HepG2 (cell line): ENCODE results near the gene TCF12. TPM values are rescaled to one million over a fixed set of nuclear protein-coding genes. Genes with fewer than 3 reads are reported as not detected.

ENCODE experiments used
- ATAC-seq: fragments of 200-7000 bp; cut with Tn5 transposase; 3 replicates; pipeline ENCODE4 v1.9.1; 2020; ENCODE audit warnings: mild to moderate bottlenecking, moderate library complexity
- BruUV-seq: library from RNA; stranded (reverse); fragments of 400-500 nt; replicated peaks from 2 replicates; lab custom pipeline; 2021; lab: Mats Ljungman, UMichigan
- CTCF ChIA-PET: fragments of 300-600 bp; formaldehyde crosslinking; extraction: SDS; loops from one replicate; lab custom pipeline; 2021; ENCODE audit warnings: low total read pairs, inconsistent platforms, low intra/inter-chr PET ratio; lab: Yijun Ruan, JAX
- POLR2A ChIA-PET: fragments of 350-600 bp; sonication (Branson Sonifier 250); formaldehyde crosslinking; loops from one replicate; lab custom pipeline; 2020; ENCODE audit warnings: antibody characterized with exemption, inconsistent platforms; lab: Yijun Ruan, JAX
- DNase-seq: peaks from one replicate; pipeline ENCODE4 v3.0.0-alpha.2; 2015; ENCODE audit warnings: low spot score
- FAIRE-seq: peaks from 3 replicates; lab custom pipeline; 2011; peaks lifted over from hg19 to GRCh38; lab: Jason Lieb, UNC
- H2AFZ ChIP-seq: one replicate; pipeline ENCODE4 v1.6.1; 2011; ENCODE audit warnings: low read length, inconsistent platforms
- H3K27ac ChIP-seq: fragments of 300-600 bp; 3 replicates; pipeline ENCODE4 v1.8.0; 2011; ENCODE audit warnings: mixed run types, mild to moderate bottlenecking, mixed read lengths, low read length, inconsistent platforms; ENCODE audit not compliant: insufficient read depth; ENCODE audit errors: extremely low read length
- H3K27me3 ChIP-seq, 2 experiments: fragments of 200-600 bp in 1 of 2; 2 replicates in 1 of 2; 3 replicates in 1 of 2; pipeline versions ENCODE4 v1.6.0 to v1.8.0; 2011; ENCODE audit warnings: low read length in 2 of 2, mild to moderate bottlenecking in 2 of 2, moderate library complexity in 2 of 2, inconsistent platforms in 1 of 2; ENCODE audit not compliant: insufficient read depth in 2 of 2, control insufficient read depth in 1 of 2
- H3K36me3 ChIP-seq, 2 experiments: fragments of 200-600 bp in 1 of 2; replicated peaks in 1 of 2; 2 replicates in 1 of 2; 3 replicates in 1 of 2; pipeline versions ENCODE4 v1.5.1 to v1.8.0; 2011; ENCODE audit warnings: low read length in 2 of 2, inconsistent platforms in 1 of 2; ENCODE audit not compliant: insufficient read depth in 2 of 2, control insufficient read depth in 1 of 2
- H3K4me1 ChIP-seq: 2 replicates; pipeline ENCODE4 v1.5.1; 2012; ENCODE audit warnings: low read length, inconsistent platforms; ENCODE audit not compliant: insufficient read depth
- H3K4me2 ChIP-seq: 2 replicates; pipeline ENCODE4 v1.6.0; 2011; ENCODE audit warnings: low read depth, low read length, inconsistent platforms
- H3K4me3 ChIP-seq, 3 experiments: fragments of 200-600 bp in 1 of 3; sonication (generic), shearing (Covaris generic) in 1 of 3; replicated peaks in 1 of 3; 2 replicates each; pipeline ENCODE4 v1.5.1; 2011 to 2016; ENCODE audit warnings: low read length in 3 of 3, inconsistent platforms in 2 of 3, low read depth in 2 of 3, mild to moderate bottlenecking in 2 of 3, control low read depth in 1 of 3, mixed read lengths in 1 of 3; ENCODE audit not compliant: insufficient read depth in 1 of 3
- H3K79me2 ChIP-seq: one replicate; pipeline ENCODE4 v1.6.1; 2011; ENCODE audit warnings: low read length, inconsistent platforms; ENCODE audit not compliant: insufficient read depth
- H3K9ac ChIP-seq: 2 replicates; pipeline ENCODE4 v1.6.0; 2011; ENCODE audit warnings: mild to moderate bottlenecking, low read depth, low read length, inconsistent platforms; ENCODE audit not compliant: insufficient read depth
- H3K9me3 ChIP-seq: 2 replicates; pipeline ENCODE4 v1.5.1; 2012; ENCODE audit warnings: mild to moderate bottlenecking, low read length
- H4K20me1 ChIP-seq: 2 replicates; pipeline ENCODE4 v1.6.0; 2011; ENCODE audit warnings: inconsistent platforms, mild to moderate bottlenecking, low read length, moderate library complexity; ENCODE audit not compliant: insufficient read depth
- CEBPG ChIP-seq: IDR thresholded peaks from 2 replicates; pipeline ENCODE4 v1.6.1; 2016
- ETS1 ChIP-seq: sonication (generic); formaldehyde crosslinking; IDR thresholded peaks from 2 replicates; pipeline ENCODE4 v1.4.0; 2020; ENCODE audit warnings: missing genetic modification reagents
- FOXK2 ChIP-seq: fragments of 450-650 bp; IDR thresholded peaks from 2 replicates; pipeline ENCODE4 v1.6.1; 2016
- GTF2F1 ChIP-seq: fragments of 150-350 bp; IDR thresholded peaks from 2 replicates; pipeline ENCODE4 v1.6.1; 2014; ENCODE audit warnings: low read length
- HCFC1 ChIP-seq: fragments of 150-350 bp; IDR thresholded peaks from 2 replicates; pipeline ENCODE4 v1.6.1; 2014; ENCODE audit warnings: low read depth, low read length
- NCOA2 ChIP-seq: sonication (generic); formaldehyde crosslinking; IDR thresholded peaks from 2 replicates; pipeline ENCODE4 v1.8.0; 2022; ENCODE audit warnings: inconsistent platforms
- PPARG ChIP-seq: conservative IDR thresholded peaks from 2 replicates; pipeline ENCODE4 v1.6.1; 2016; ENCODE audit warnings: missing biosample characterization, missing genetic modification reagents
- SMAD3 ChIP-seq: sonication (generic); formaldehyde crosslinking; IDR thresholded peaks from 2 replicates; pipeline ENCODE4 v1.4.0; 2020; ENCODE audit warnings: missing genetic modification reagents
- ZBED4 ChIP-seq: sonication (generic); formaldehyde crosslinking; IDR thresholded peaks from 2 replicates; pipeline ENCODE4 v1.4.0; 2020; ENCODE audit warnings: missing genetic modification reagents, borderline replicate concordance
- ZC3H4 ChIP-seq: sonication (generic); formaldehyde crosslinking; IDR thresholded peaks from 2 replicates; pipeline ENCODE4 v1.4.0; 2020; ENCODE audit warnings: missing genetic modification reagents, borderline replicate concordance
- ZNF772 ChIP-seq: sonication (generic); formaldehyde crosslinking; IDR thresholded peaks from 2 replicates; pipeline ENCODE4 v1.5.0; 2020; ENCODE audit warnings: mild to moderate bottlenecking, missing genetic modification reagents
- ZNF775 ChIP-seq: sonication (generic); formaldehyde crosslinking; IDR thresholded peaks from 2 replicates; pipeline ENCODE4 v1.4.0; 2020; ENCODE audit warnings: missing genetic modification reagents, mild to moderate bottlenecking, moderate library complexity, borderline replicate concordance
- in situ Hi-C: cut with HindIII; loops from 2 replicates; pipeline ENCODE4 v1.10.0; 2017; ENCODE audit warnings: low pct_unique_long_range_greater_than_20kb; ENCODE audit not compliant: extremely low pct_ligation_motif_present
- intact Hi-C: fragments of 100-400 bp; cut with micrococcal nuclease; formaldehyde crosslinking; loops from one replicate; pipeline ENCODE4 v1.10.0; 2022; ENCODE audit not compliant: unreplicated experiment
- polyA plus RNA-seq, 8 experiments: library from polyadenylated mRNA; depleted of rRNA in 3 of 8; stranded (reverse) in 7 of 8; unstranded in 1 of 8; fragments of >200 nt; fragmentation: Illumina TruSeq in 4 of 8; extraction: Trizol in 4 of 8; gene quantifications; 2 replicates each; pipeline versions ENCODE4 v1.2.1 to v1.2.3, GENCODE V29; 2011 to 2016; ENCODE audit warnings: low read depth in 4 of 8, missing spikeins in 1 of 8, mixed read lengths in 1 of 8; ENCODE audit not compliant: insufficient read depth in 1 of 8
- total RNA-seq, 5 experiments: library from RNA; depleted of rRNA; stranded (reverse); fragments of >200 nt; fragmentation: Illumina TruSeq; extraction: Trizol; gene quantifications; 2 replicates each; pipeline ENCODE4 v1.2.3, GENCODE V29; 2016; ENCODE audit warnings: low read depth in 1 of 5
- TF ChIP-seq, protein P1 (sequence below): sonication (generic); formaldehyde crosslinking; IDR thresholded peaks from 2 replicates; pipeline ENCODE4 v1.5.1; 2020; ENCODE audit warnings: missing genetic modification reagents, mild to moderate bottlenecking, borderline replicate concordance
- TF ChIP-seq, protein P2 (sequence below): sonication (generic); formaldehyde crosslinking; IDR thresholded peaks from 2 replicates; pipeline ENCODE4 v1.4.0; 2020; ENCODE audit warnings: missing genetic modification reagents
- TF ChIP-seq, protein P3 (sequence below): sonication (generic); formaldehyde crosslinking; IDR thresholded peaks from 2 replicates; pipeline ENCODE4 v1.4.0; 2020; ENCODE audit warnings: mild to moderate bottlenecking, missing genetic modification reagents

The TCF12 gene
- total and polyA plus RNA-seq, 2 of the 13 experiments (the other 11 are each of a cell fraction or from before 2014, with no cell fraction given) = 48.6 to 51.1 TPM

DNA sequence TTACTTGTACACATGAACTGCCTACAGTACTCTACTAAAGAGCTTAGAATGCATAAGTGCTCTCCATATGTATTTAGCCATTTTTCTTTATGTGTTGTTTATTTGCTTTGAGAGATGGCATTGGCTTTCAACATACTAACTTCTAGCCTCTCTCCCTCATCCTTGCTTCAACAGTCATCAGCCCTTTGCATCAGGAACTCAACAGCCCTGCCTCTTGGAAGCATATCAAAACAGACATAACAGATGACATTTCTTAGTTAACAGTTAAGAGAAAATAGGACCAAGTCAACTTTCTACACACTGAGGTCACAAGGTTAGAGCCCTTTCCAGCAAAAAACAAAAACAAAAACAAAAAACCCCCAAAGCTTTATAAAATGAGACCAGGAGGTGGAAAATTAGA is 145.6 kb downstream of the TCF12 start:
- intact Hi-C loops = no loop called here
- H3K9ac ChIP-seq = no peak overlapping the region
- peaks cover 23% of the 10 kb centered on the region for H3K79me2 ChIP-seq
- TF ChIP-seq ZNF775 (CRISPR knock-in tag) = no peak
- TF ChIP-seq ZNF772 = no peak
- TF ChIP-seq, protein P1, sequence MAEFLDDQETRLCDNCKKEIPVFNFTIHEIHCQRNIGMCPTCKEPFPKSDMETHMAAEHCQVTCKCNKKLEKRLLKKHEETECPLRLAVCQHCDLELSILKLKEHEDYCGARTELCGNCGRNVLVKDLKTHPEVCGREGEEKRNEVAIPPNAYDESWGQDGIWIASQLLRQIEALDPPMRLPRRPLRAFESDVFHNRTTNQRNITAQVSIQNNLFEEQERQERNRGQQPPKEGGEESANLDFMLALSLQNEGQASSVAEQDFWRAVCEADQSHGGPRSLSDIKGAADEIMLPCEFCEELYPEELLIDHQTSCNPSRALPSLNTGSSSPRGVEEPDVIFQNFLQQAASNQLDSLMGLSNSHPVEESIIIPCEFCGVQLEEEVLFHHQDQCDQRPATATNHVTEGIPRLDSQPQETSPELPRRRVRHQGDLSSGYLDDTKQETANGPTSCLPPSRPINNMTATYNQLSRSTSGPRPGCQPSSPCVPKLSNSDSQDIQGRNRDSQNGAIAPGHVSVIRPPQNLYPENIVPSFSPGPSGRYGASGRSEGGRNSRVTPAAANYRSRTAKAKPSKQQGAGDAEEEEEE (CRISPR knock-in tag) = no peak
- TF ChIP-seq, protein P2, sequence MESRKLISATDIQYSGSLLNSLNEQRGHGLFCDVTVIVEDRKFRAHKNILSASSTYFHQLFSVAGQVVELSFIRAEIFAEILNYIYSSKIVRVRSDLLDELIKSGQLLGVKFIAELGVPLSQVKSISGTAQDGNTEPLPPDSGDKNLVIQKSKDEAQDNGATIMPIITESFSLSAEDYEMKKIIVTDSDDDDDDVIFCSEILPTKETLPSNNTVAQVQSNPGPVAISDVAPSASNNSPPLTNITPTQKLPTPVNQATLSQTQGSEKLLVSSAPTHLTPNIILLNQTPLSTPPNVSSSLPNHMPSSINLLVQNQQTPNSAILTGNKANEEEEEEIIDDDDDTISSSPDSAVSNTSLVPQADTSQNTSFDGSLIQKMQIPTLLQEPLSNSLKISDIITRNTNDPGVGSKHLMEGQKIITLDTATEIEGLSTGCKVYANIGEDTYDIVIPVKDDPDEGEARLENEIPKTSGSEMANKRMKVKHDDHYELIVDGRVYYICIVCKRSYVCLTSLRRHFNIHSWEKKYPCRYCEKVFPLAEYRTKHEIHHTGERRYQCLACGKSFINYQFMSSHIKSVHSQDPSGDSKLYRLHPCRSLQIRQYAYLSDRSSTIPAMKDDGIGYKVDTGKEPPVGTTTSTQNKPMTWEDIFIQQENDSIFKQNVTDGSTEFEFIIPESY (CRISPR knock-in tag) = no peak
- no peak for TF ChIP-seq HCFC1
- no peak for TF ChIP-seq ZC3H4 (CRISPR knock-in tag)
- TF ChIP-seq SMAD3 (CRISPR knock-in tag) = no peak
- TF ChIP-seq, protein P3, sequence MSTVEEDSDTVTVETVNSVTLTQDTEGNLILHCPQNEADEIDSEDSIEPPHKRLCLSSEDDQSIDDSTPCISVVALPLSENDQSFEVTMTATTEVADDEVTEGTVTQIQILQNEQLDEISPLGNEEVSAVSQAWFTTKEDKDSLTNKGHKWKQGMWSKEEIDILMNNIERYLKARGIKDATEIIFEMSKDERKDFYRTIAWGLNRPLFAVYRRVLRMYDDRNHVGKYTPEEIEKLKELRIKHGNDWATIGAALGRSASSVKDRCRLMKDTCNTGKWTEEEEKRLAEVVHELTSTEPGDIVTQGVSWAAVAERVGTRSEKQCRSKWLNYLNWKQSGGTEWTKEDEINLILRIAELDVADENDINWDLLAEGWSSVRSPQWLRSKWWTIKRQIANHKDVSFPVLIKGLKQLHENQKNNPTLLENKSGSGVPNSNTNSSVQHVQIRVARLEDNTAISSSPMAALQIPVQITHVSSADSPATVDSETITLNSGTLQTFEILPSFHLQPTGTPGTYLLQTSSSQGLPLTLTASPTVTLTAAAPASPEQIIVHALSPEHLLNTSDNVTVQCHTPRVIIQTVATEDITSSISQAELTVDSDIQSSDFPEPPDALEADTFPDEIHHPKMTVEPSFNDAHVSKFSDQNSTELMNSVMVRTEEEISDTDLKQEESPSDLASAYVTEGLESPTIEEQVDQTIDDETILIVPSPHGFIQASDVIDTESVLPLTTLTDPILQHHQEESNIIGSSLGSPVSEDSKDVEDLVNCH (CRISPR knock-in tag) = no peak
- no peak for TF ChIP-seq GTF2F1
- TF ChIP-seq ETS1 = no peak
- TF ChIP-seq ZBED4 (CRISPR knock-in tag) = no peak
- TF ChIP-seq PPARG (CRISPR knock-in tag) = no peak
- no peak for TF ChIP-seq NCOA2
- TF ChIP-seq FOXK2 = no peak
- TF ChIP-seq CEBPG (CRISPR knock-in tag) = no peak

More for the DNA sequence above, 145.6 kb downstream of the TCF12 start:
- in situ Hi-C loops = no loop called here
- no peak overlapping the region for H3K4me2 ChIP-seq
- peaks cover 17% of the 10 kb centered on the region for H3K4me1 ChIP-seq
- BruUV-seq = no TSS peak
- no peak overlapping the region for H2AFZ ChIP-seq
- no peaks in the 10 kb centered on the region for H3K9me3 ChIP-seq
- no peak overlapping the region for H3K27ac ChIP-seq
- H3K4me3 ChIP-seq = no peak overlapping the region
- FAIRE-seq (no peak), ATAC-seq (no peak), DNase-seq (no peak)
- POLR2A ChIA-PET = no interaction called here
- H4K20me1 ChIP-seq = peaks cover 3% of the 10 kb centered on the region; the same call in 1 of the 2 replicates
- peaks cover 1 to 11% of the 10 kb centered on the region in 2 experiments; a peak in 3 of 5 replicates for H3K36me3 ChIP-seq
- CTCF ChIA-PET = no interaction called here
- H3K27me3 ChIP-seq = peaks cover 0 to 1% of the 10 kb centered on the region in 2 experiments; a peak in 1 of 5 replicates
